SU-DHL-6 (cell line): ENCODE results near the gene CTNNBL1.

Source experiments
- EZH2phosphoT487 ChIP-seq: fragments of 200-600 bp; sonication (generic), shearing (Covaris generic); conservative IDR thresholded peaks from 2 replicates; pipeline ENCODE4 v1.6.1; 2018; ENCODE audit warnings: mild to moderate bottlenecking, antibody characterized with exemption, low read length, moderate library complexity, mixed read lengths
- TF ChIP-seq, protein P1 (sequence below): fragments of 200-600 bp; sonication (generic); IDR thresholded peaks from one replicate; pipeline ENCODE4 v1.5.1; 2017; ENCODE audit warnings: antibody characterized with exemption, mild to moderate bottlenecking, low read length, moderate library complexity; ENCODE audit not compliant: insufficient read depth, poor library complexity, severe bottlenecking

DNA sequence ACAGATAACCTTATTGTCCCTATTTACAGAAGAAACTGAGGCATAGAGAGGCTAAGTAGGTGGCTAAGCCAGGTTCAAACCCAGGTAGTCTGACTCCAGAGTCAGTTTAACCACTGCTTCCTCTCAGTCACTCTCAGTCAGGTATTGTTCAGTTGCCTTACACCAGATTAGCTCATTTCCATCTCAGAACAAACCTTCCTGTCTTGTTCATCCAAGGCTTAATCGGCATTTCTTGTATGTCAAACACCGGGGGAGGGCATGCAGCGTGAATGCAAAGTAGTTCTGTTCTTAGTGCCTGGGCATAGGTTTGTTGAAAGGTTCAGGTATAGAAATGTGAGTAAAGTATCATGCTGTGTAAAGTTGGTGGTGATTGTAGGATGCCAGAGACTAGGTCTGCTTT, 51.7 kb downstream of the CTNNBL1 start:
- TF ChIP-seq, protein P1, sequence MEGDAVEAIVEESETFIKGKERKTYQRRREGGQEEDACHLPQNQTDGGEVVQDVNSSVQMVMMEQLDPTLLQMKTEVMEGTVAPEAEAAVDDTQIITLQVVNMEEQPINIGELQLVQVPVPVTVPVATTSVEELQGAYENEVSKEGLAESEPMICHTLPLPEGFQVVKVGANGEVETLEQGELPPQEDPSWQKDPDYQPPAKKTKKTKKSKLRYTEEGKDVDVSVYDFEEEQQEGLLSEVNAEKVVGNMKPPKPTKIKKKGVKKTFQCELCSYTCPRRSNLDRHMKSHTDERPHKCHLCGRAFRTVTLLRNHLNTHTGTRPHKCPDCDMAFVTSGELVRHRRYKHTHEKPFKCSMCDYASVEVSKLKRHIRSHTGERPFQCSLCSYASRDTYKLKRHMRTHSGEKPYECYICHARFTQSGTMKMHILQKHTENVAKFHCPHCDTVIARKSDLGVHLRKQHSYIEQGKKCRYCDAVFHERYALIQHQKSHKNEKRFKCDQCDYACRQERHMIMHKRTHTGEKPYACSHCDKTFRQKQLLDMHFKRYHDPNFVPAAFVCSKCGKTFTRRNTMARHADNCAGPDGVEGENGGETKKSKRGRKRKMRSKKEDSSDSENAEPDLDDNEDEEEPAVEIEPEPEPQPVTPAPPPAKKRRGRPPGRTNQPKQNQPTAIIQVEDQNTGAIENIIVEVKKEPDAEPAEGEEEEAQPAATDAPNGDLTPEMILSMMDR: no peak
- TF ChIP-seq EZH2phosphoT487: no peak
